Loucy (cell line): ENCODE results near the gene FGFRL1.

Experiments
- EZH2phosphoT487 ChIP-seq: fragments of 200-600 bp; IDR thresholded peaks from 2 replicates; pipeline ENCODE4 v1.6.1; 2018; ENCODE audit warnings: antibody characterized with exemption, mild to moderate bottlenecking, moderate library complexity, borderline replicate concordance
- TF ChIP-seq, protein P1 (sequence below): fragments of 200-600 bp; sonication (generic); conservative IDR thresholded peaks from 2 replicates; pipeline ENCODE4 v1.5.1; 2014; ENCODE audit warnings: mild to moderate bottlenecking, antibody characterized with exemption, low read length

DNA sequence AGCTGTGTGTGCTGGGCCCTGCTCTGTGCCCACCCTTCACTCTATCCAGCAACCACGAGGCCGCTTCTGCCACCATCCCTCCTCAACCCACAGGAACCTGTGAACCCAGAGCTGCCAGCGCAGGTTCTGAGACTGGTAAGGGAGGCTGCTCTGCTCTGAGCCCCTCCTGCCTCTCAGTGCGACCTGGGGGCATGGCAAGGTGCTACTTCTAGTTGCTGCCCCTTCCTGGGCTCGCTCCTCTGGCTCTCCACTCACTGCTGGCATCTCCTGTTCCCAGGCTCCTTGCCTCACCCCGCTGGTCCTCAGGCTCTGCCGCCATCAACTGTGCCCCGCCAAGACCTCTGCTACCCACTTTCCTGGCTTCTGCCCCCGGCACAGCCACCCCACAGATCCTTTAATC is 62.7 kb downstream of the FGFRL1 start:
- TF ChIP-seq, protein P1, sequence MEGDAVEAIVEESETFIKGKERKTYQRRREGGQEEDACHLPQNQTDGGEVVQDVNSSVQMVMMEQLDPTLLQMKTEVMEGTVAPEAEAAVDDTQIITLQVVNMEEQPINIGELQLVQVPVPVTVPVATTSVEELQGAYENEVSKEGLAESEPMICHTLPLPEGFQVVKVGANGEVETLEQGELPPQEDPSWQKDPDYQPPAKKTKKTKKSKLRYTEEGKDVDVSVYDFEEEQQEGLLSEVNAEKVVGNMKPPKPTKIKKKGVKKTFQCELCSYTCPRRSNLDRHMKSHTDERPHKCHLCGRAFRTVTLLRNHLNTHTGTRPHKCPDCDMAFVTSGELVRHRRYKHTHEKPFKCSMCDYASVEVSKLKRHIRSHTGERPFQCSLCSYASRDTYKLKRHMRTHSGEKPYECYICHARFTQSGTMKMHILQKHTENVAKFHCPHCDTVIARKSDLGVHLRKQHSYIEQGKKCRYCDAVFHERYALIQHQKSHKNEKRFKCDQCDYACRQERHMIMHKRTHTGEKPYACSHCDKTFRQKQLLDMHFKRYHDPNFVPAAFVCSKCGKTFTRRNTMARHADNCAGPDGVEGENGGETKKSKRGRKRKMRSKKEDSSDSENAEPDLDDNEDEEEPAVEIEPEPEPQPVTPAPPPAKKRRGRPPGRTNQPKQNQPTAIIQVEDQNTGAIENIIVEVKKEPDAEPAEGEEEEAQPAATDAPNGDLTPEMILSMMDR, result no peak
- no peak for TF ChIP-seq EZH2phosphoT487
